Fibroblast of the conjunctiva (primary cell): ENCODE measurements around the gene ENPP6.

Source experiments
- DNase-seq: peaks from one replicate; pipeline ENCODE4 v3.0.0-alpha.2; 2010; ENCODE audit warnings: low read depth

The ENPP6 gene

DNA sequence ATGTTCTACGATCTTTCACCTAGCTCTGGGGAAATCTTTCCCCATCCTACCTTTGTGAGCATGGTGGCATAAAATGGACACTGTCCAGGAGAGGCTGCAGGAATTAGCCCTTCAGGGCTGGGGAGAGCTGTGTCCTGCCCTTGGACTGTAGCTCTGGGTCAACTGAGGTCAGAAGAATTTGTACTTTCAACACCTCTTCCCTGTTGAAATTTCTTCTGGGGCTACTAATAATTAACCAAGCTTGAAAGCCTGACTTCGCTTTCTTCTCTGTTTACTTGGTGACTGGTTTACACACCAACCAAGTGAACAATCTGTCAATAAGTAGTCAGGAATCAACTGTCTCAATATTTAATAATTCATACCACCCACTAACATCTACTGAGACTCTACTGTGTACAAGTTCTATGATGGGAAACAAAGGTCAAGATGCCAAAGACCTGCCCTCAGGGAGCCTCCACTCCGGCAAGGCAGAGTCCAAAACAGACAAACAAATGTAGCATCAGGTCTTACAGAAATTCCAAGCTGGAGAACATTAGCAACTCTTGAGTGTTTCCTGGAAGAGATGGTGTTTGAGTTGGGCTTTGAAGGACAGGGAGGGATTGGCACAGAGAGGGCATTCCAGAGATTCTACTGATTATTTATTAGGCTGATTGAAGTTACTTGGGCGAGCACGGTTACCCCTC is 113.1 kb downstream of the ENPP6 start:
- DNase-seq: no peak

DNA sequence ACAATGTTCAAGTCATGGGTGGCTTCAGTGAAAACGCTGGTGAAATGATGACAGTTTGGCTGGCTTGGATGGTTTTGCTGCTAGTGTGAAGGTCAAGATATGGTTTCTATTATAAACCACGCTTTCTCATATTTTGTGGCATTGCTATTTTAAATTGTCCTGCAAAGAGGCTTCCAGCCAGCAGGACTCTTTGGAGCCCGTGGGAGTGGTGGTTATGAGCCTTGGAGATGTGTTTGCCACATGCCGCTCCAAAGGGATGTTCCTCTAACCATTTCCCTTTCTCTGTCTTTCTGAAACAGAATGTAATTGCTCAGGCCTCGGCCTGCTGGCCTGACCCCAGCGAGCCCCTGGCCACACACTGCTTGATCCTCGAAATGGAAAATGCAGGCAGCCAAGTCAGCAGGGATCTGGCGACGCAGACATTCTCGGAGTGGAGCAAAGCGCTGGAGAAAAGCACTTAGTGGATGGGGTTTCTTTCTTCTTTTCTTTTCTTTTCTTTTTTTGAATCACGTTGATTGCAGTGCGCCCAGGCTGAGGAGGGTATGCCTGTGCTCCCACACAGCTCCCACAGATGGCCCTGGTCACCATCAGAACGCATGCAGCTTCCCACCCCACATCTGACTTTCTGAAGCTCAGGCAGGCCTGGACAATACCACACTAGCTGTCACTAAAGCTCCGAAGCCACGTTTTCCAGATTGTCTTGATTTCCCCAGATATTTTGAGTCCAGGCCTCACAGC is 114.0 kb downstream of the ENPP6 start:
- DNase-seq: no peak

GRCh38 chr4:184102927-184103326 is 114.7 kb downstream of the ENPP6 start:
- DNase-seq: no peak

DNA sequence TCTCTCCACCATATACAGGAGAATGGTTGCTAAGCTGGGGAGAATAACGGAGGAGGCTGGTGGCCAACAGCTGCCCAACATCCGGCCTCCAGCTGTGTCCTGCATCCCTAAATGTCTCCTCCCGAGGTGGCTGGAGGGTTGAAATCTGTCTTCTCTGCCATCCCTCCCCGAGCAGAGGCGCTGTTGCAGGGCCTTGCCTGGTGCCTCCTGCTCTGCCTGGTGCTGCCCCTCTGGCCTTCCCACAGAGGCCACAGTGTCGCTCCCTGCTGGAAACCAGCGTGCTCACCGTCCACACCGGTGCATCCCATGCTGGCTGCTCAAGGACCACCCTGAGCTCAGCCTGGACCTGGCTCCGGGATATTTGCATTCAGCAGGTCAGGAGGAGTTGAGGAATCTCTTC is 115.2 kb downstream of the ENPP6 start:
- DNase-seq: no peak

GRCh38 chr4:184101711-184102110 is 116.0 kb downstream of the ENPP6 start:
- no peak for DNase-seq

DNA sequence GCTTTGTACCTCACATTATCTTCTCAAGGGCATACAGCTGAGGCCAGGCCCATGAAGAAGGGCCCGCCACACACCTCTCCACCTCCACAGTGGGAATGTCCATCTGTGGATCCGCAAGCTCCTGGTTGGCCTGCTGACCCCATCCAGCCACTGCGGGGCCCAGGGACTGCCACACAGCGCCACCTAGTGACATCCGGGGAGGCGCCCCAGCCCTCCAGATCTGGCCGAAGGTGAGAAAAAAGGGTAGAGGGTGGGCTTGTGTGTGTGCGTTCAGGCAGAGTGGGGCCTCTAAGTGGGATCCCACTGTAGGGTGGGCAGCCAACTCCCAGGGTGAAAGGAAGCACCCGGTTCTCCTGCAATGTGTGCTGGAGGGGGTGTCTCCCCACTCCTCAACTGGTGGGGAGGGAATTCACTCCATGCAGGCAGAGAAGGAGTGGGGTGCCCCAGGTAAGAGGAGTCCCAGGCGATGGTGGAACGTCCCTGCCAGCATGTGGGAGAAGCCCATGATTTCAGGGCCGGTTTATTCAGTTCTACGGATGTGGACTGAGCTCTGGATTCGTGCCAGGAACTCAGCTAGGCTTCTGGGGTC is 117.3 kb downstream of the ENPP6 start:
- no peak for DNase-seq

GRCh38 chr4:184099535-184099966 is 118.1 kb downstream of the ENPP6 start:
- no peak for DNase-seq

GRCh38 chr4:184099000-184099399 is 118.7 kb downstream of the ENPP6 start:
- DNase-seq: no peak

DNA sequence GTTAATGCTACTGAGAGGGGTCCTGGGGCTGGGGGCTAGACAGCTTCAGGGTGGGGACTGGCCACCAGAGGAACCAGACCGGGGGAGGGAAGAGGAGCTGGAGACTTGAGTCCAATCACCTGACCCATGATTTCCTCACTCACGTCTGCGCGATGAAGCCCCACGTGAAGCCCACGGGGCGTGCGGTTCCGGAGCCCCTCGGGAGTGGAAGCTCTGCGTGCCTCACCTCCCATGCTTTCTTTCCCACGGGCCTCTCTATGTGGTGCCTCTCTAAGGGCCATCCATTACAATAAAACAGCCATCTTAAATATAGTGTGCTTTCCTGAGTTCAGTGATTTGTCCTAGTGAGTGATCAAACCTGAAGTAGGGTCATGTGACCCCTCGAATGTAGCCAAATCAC is 119.9 kb downstream of the ENPP6 start:
- no peak for DNase-seq

DNA sequence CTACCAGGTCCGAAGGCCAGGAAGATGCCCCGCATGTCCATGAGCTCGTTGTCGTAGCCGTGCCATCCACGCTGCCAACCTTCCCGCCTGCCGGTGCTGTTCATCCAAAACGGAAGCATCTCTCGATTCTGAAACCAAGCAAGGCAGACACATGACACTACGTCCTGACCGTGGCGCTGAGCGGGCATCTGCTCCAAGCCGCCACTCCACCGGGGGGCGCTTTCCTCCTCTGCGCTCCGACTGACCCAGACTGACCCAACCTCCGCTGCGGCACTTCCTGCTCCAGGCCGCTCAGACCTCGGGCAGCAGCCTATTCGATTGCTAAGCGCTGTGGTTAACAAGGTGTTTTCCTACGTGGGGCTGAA is 120.5 kb downstream of the ENPP6 start:
- DNase-seq: peak; percentile 13

GRCh38 chr4:184096561-184097240 is 121.0 kb downstream of the ENPP6 start:
- peak; percentile 27 for DNase-seq

GRCh38 chr4:184094532-184095159 is 123.0 kb downstream of the ENPP6 start:
- DNase-seq: no peak

- no peak for DNase-seq
Observed at GRCh38 chr4:184091986-184092385, 125.7 kb downstream of the ENPP6 start.

DNA sequence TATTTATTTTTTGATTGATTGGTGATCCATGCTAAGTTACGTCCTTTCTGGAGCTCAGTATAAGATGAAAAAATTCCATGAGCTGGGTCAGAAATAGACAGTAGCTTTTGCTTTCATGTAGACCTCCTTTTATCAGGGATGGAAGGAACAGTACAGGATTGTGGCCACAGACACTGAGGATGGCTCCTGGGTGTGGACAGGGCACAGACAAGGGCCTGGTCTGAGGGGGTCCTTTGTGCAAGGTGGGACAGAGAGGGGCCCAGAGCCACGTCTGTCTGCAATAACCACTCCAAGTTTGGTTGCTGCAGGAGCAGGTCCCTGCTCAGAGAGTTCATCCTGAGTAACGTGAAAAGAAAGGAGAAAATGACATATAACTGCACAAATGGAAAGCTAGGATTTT is 127.1 kb downstream of the ENPP6 start:
- DNase-seq: no peak

DNA sequence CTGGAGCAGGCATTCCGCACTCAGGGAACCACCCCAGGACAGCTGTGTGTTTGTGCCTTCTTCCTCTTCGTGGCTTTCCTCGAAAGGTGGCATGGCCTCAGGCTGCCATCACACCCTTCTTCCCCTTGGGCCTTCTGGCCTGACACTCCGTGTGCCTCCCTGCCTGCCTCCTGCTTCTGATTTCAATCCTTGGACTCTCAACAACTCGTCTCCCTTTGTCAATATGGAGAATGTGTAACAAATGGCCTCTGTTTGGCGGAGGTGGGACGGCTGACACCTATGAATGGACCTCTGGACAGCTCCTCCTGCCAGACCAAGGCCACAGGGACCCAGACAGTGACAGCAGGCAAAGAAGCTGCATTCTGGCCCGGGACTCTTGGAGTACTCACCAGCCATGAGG is 137.0 kb downstream of the ENPP6 start:
- DNase-seq: no peak

GRCh38 chr4:184074677-184075388 is 142.8 kb downstream of the ENPP6 start:
- DNase-seq: no peak

DNA sequence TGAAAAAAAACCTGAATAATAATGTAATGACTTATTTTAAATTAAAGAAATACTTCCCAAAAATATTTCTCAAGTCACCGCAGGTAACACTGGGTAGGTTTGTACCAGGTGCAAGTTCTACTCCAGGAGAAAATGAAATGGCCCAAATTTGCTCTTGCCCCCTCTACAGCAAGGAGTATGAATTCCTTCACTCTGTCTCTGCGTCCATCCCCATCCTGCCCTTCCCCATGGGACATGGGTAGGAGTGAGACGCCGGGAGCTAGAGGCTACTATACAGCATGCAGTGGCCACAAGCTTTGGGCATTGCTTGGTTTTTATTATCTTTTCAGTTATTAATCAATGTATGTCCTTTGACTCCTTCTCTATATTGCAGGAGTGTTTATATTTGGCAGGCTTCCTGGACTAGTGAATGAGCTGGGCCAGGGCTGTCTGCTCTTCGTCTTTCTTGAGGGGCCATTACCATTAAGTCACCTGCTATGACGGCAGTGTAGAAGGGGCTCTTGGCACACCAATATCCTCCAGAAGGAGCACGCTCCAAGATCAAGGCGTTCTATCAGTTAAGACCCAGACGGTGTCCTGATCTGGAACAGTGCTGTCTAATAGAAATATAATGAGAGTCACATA is 149.6 kb downstream of the ENPP6 start:
- DNase-seq: no peak

- no peak for DNase-seq
Observed at GRCh38 chr4:184066584-184067300, 150.9 kb downstream of the ENPP6 start.

DNA sequence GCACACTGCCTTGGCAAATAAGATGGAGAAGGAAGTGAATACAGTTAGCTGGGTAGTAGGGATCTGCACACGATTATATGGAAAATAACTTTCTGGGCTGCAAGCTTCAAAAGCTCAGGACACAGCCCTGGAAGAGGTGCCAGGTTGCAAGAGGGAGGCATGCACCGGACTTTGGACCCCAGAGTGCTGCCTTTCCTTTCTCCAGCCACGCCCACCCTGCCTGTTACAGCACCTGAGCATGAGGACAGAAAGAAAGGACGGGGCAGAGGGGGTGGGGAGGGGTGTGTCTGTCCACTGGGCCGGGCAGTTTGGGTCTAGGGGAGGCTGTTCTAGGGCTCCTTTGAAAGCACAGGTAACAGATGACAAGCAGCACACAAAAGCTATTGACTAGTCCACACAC is 152.8 kb downstream of the ENPP6 start:
- DNase-seq: no peak

DNA sequence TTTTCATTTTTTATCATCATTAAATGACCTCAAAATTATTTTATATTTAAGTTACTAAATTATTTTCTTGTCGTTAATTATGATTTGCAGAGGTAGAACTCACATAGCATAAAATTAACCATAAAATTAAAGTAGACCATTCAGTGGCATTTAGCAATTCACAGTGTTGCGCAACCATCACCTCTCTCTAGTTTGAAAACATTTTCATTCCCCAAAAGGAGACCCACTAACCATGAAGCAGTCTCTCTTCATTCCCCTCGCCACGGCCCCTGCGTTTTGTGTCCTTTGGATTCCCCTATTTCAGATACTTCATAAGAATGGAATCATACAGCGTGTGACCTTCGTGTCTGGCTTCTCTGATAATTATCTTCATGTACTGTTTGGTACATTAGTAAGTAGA is 154.9 kb downstream of the ENPP6 start:
- DNase-seq: no peak

GRCh38 chr4:184061582-184061981 is 156.1 kb downstream of the ENPP6 start:
- DNase-seq: no peak
